8988T (cell line): ENCODE results near the gene CREB5.

Source experiments
- DNase-seq: peaks from one replicate; pipeline ENCODE4 v3.0.0; 2011

CREB5 gene

GRCh38 chr7:28621369-28621841, 209.1 kb downstream of the CREB5 start:
- DNase-seq: no peak

GRCh38 chr7:28623105-28623730, 210.9 kb downstream of the CREB5 start:
- no peak for DNase-seq

GRCh38 chr7:28623863-28624262, 211.5 kb downstream of the CREB5 start:
- no peak for DNase-seq

- DNase-seq: no peak
Measured at GRCh38 chr7:28625432-28625831, 213.1 kb downstream of the CREB5 start.

- no peak for DNase-seq
Measured at GRCh38 chr7:28626221-28626620, 213.9 kb downstream of the CREB5 start.

- DNase-seq: no peak
Measured at GRCh38 chr7:28626624-28627262, 214.4 kb downstream of the CREB5 start.

- DNase-seq: no peak
Measured at GRCh38 chr7:28627263-28627653, 214.9 kb downstream of the CREB5 start.

- no peak for DNase-seq
Measured at GRCh38 chr7:28627896-28628295, 215.6 kb downstream of the CREB5 start.

GRCh38 chr7:28629216-28629842, 217.0 kb downstream of the CREB5 start:
- DNase-seq: no peak

GRCh38 chr7:28630350-28630749, 218.0 kb downstream of the CREB5 start:
- no peak for DNase-seq

GRCh38 chr7:28631995-28632394, 219.7 kb downstream of the CREB5 start:
- no peak for DNase-seq

- DNase-seq: no peak
Measured at GRCh38 chr7:28638914-28639313, 226.6 kb downstream of the CREB5 start.

GRCh38 chr7:28640001-28640400, 227.7 kb downstream of the CREB5 start:
- no peak for DNase-seq

GRCh38 chr7:28641752-28642545, 229.6 kb downstream of the CREB5 start:
- DNase-seq: no peak

- DNase-seq: no peak
Measured at GRCh38 chr7:28643188-28643569, 230.9 kb downstream of the CREB5 start.

- no peak for DNase-seq
Measured at GRCh38 chr7:28643584-28644340, 231.4 kb downstream of the CREB5 start.

- no peak for DNase-seq
Measured at GRCh38 chr7:28645866-28646265, 233.5 kb downstream of the CREB5 start.

GRCh38 chr7:28646376-28647075, 234.2 kb downstream of the CREB5 start:
- no peak for DNase-seq

GRCh38 chr7:28647076-28647421, 234.7 kb downstream of the CREB5 start:
- DNase-seq: no peak

GRCh38 chr7:28649189-28649588, 236.9 kb downstream of the CREB5 start:
- DNase-seq: no peak

GRCh38 chr7:28649811-28650210, 237.5 kb downstream of the CREB5 start:
- no peak for DNase-seq

- no peak for DNase-seq
Measured at GRCh38 chr7:28654110-28654509, 241.8 kb downstream of the CREB5 start.
